Liver (tissue), 9 donors: ENCODE data around the gene CATSPER3. TPM values are rescaled to one million over a fixed set of nuclear protein-coding genes. Genes with fewer than 3 reads are reported as not detected.
"Not testable (repeated sequence)": the region's sequence is repeated elsewhere in the genome, so short reads cannot be mapped to it uniquely, and the experiment has no call there.

Source experiments
- DNase-seq: peaks from one replicate; pipeline ENCODE4 v3.0.0-alpha.2; 2017; ENCODE audit warnings: low spot score
- H3K27ac ChIP-seq, 2 donors: one replicate each; pipeline ENCODE4 v1.7.0; 2013; ENCODE audit warnings: inconsistent platforms in 2 of 2, low read length in 2 of 2, control low read depth in 1 of 2, low read depth in 1 of 2, mild to moderate bottlenecking in 1 of 2
- H3K27me3 ChIP-seq, 4 donors: one replicate each; pipeline versions ENCODE4 v1.6.1 to v1.7.0; 2013; ENCODE audit warnings: low read length in 3 of 4, inconsistent platforms in 1 of 4, mild to moderate bottlenecking in 1 of 4, moderate library complexity in 1 of 4; ENCODE audit not compliant: control insufficient read depth in 4 of 4, insufficient read depth in 4 of 4
- H3K36me3 ChIP-seq, 4 donors: one replicate each; pipeline versions ENCODE4 v1.6.1 to v1.7.0; 2013; ENCODE audit warnings: low read length in 3 of 4, mild to moderate bottlenecking in 3 of 4, low read depth in 1 of 4, moderate library complexity in 1 of 4; ENCODE audit not compliant: control insufficient read depth in 4 of 4, insufficient read depth in 3 of 4
- H3K4me1 ChIP-seq, 4 donors: one replicate each; pipeline versions ENCODE4 v1.6.1 to v1.7.0; 2013; ENCODE audit warnings: low read length in 3 of 4, mild to moderate bottlenecking in 3 of 4, moderate library complexity in 1 of 4; ENCODE audit not compliant: control insufficient read depth in 4 of 4, insufficient read depth in 4 of 4
- H3K4me3 ChIP-seq, 3 donors: one replicate each; pipeline versions ENCODE4 v1.6.1 to v1.7.0; 2013; ENCODE audit warnings: low read length in 3 of 3, control low read depth in 1 of 3, low read depth in 1 of 3, mild to moderate bottlenecking in 1 of 3
- H3K9ac ChIP-seq, 2 donors: one replicate each; pipeline ENCODE4 v1.7.0; 2013; ENCODE audit warnings: low read length in 2 of 2, mild to moderate bottlenecking in 2 of 2, moderate library complexity in 2 of 2, control low read depth in 1 of 2, low read depth in 1 of 2
- H3K9me3 ChIP-seq, 4 donors: one replicate each; pipeline versions ENCODE4 v1.6.1 to v1.7.0; 2013; ENCODE audit warnings: low read length in 3 of 4; ENCODE audit not compliant: control insufficient read depth in 4 of 4
- ATF3 ChIP-seq: IDR thresholded peaks from 2 replicates; pipeline ENCODE4 v1.6.1; 2016; ENCODE audit warnings: antibody characterized with exemption
- CTCF ChIP-seq: fragments of 150-350 bp; IDR thresholded peaks from 2 replicates; pipeline ENCODE4 v1.5.1; 2017; ENCODE audit warnings: improper control_type of control experiment, low read depth, low read length; ENCODE audit not compliant: missing input control
- EGR1 ChIP-seq, 2 donors: IDR thresholded peaks; 2 replicates each; pipeline ENCODE4 v1.6.1; 2016 to 2018; ENCODE audit warnings: antibody characterized with exemption in 2 of 2, low read depth in 2 of 2
- FOXA2 ChIP-seq: IDR thresholded peaks from 2 replicates; pipeline ENCODE4 v1.6.1; 2016; ENCODE audit warnings: antibody characterized with exemption
- HNF4G ChIP-seq: IDR thresholded peaks from 2 replicates; pipeline ENCODE4 v1.6.1; 2016; ENCODE audit warnings: antibody characterized with exemption
- REST ChIP-seq: IDR thresholded peaks from 2 replicates; pipeline ENCODE4 v1.6.1; 2016; ENCODE audit warnings: antibody characterized with exemption, mild to moderate bottlenecking
- RXRA ChIP-seq, 2 donors: IDR thresholded peaks; 2 replicates each; pipeline ENCODE4 v1.6.1; 2017 to 2018; ENCODE audit warnings: antibody characterized with exemption in 2 of 2, mild to moderate bottlenecking in 1 of 2
- YY1 ChIP-seq: IDR thresholded peaks from 2 replicates; pipeline ENCODE4 v1.6.1; 2016; ENCODE audit warnings: antibody characterized with exemption, mild to moderate bottlenecking
- ZBTB33 ChIP-seq: IDR thresholded peaks from 2 replicates; pipeline ENCODE4 v1.6.1; 2016; ENCODE audit warnings: antibody characterized with exemption
- WGBS: extraction: QIAGEN DNeasy Blood & Tissue Kit; methylation state at CpG from one replicate; pipeline ENCODE4 v1.1.7; 2013; 5-methylcytosine and 5-hydroxymethylcytosine counted together
- polyA plus RNA-seq, 2 donors: library from polyadenylated mRNA; stranded (reverse) in 1 of 2; unstranded in 1 of 2; fragments of 200-250 nt in 1 of 2; fragments of >200 nt in 1 of 2; fragmentation: Nextera tagmentation in 1 of 2; extraction: Ambion mirVana in 1 of 2; gene quantifications; one replicate each; pipeline versions ENCODE4 v1.2.1 to v1.2.3, GENCODE V29; 2013 to 2015
- total RNA-seq, 2 donors: library from RNA; depleted of rRNA; stranded (reverse); fragments of >200 nt; gene quantifications; one replicate each; pipeline ENCODE4 v1.2.3, GENCODE V29; 2014
- donor health status: healthy.
- donor health status: healthy.
- donor health status: healthy.
- donor health status: healthy.
- donor health status: healthy.

The CATSPER3 gene
- total and polyA plus RNA-seq, 4 donors, result 0.28 to 0.37 (median 0.34) TPM

- Histone ChIP-seq H3K9ac (no peak overlapping the region), H3K27ac (no peak overlapping the region), H3K4me3 (no peak overlapping the region), H3K9me3 (no peaks in the 10 kb centered on the region), H3K27me3 (no peaks in the 10 kb centered on the region), H3K36me3 (no peaks in the 10 kb centered on the region), H3K4me1 (no peaks in the 10 kb centered on the region)
- DNase-seq, result no peak
- no peak for TF ChIP-seq HNF4G
- no peak for TF ChIP-seq ZBTB33
- no peak for TF ChIP-seq RXRA (IDR thresholded peaks at IDR 0.05)
- no peak for TF ChIP-seq CTCF
- no peak for TF ChIP-seq REST
- no peak for TF ChIP-seq FOXA2
- no peak for TF ChIP-seq EGR1 (IDR thresholded peaks at IDR 0.05; ENCODE audit: low read depth in 2 of 2)
- TF ChIP-seq YY1, result no peak
- TF ChIP-seq ATF3, result no peak
- WGBS, result 94% methylated on average over 8 of the region's 8 CpGs
Measured at GRCh38 chr5:134995850-134996402, 28.2 kb downstream of the CATSPER3 start.

GRCh38 chr5:134997015-134997414, 29.3 kb downstream of the CATSPER3 start:
- TF ChIP-seq EGR1 (IDR thresholded peaks at IDR 0.05; ENCODE audit: low read depth in 2 of 2) (no peak), CTCF (no peak), YY1 (no peak), FOXA2 (no peak)
- no peak for DNase-seq
- H3K4me3 ChIP-seq, result no peak overlapping the region
- H3K27me3 ChIP-seq, result no peaks in the 10 kb centered on the region
- no peak overlapping the region for H3K9ac ChIP-seq
- no peak overlapping the region for H3K27ac ChIP-seq
- H3K9me3 ChIP-seq, result no peaks in the 10 kb centered on the region
- WGBS, result 89% methylated on average over 11 of the region's 11 CpGs
- no peaks in the 10 kb centered on the region for H3K4me1 ChIP-seq
- H3K36me3 ChIP-seq, result no peaks in the 10 kb centered on the region

GRCh38 chr5:134998068-134998467, 30.4 kb downstream of the CATSPER3 start:
- not testable (repeated sequence) for H3K36me3 ChIP-seq, H3K9me3 ChIP-seq, H3K27ac ChIP-seq, DNase-seq, H3K4me1 ChIP-seq, H3K4me3 ChIP-seq, H3K9ac ChIP-seq, H3K27me3 ChIP-seq
- 94% methylated on average over 5 of the region's 5 CpGs for WGBS
